Stomach (tissue), 4 donors: ENCODE data around the gene XRCC2.

Experiments used
- POLR2A ChIP-seq, 4 donors: fragments of 450-650 bp; IDR thresholded peaks; one replicate each; pipeline ENCODE4 v1.6.1; 2016; ENCODE audit warnings: antibody characterized with exemption in 4 of 4, control low read depth in 2 of 4, mild to moderate bottlenecking in 1 of 4, moderate library complexity in 1 of 4
- POLR2AphosphoS5 ChIP-seq, 3 donors: sonication (generic); formaldehyde crosslinking; IDR thresholded peaks; one replicate each; pipeline ENCODE4 v1.6.1; 2016; ENCODE audit warnings: antibody characterized with exemption in 3 of 3
- TF ChIP-seq, protein P1 (sequence below), 7 experiments: fragments of 450-650 bp in 4 of 7; fragments of 200-600 bp in 3 of 7; sonication (generic) in 3 of 7; IDR thresholded peaks; one replicate each; pipeline ENCODE4 v1.5.1; 2016 to 2019; ENCODE audit warnings: antibody characterized with exemption in 7 of 7, control low read depth in 2 of 7, mild to moderate bottlenecking in 1 of 7

DNA sequence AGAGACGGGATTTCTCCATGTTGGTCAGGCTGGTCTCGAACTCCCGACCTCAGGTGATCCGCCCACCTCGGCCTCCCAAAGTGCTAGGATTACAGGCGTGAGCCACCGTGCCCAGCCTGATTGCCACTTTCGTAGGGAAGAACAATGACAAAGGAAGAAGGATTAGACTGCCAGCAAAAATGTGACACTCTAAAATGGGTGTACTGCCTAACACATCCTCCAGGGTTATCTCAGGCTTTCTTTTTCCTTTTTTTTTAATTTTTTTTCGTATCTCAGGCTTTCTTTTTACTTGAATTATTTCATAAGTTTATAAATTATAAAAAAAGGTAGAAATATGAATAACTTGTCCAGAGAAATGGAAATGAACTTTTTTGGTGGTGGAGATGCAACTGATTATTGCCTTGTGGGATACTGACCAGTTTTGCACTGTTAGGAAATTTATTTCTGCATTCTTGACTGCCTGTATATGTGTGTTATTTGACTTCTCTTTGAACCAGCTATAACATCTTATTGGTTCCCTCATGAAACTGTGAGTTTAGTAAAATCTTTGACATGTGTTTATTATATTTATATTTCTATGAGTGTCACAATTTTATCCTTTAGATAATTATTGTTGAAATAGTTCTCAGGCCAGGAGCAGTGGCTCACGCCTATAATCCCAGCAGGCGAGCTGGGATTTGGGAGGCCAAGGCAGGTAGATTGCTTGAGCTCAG is 56.8 kb downstream of the XRCC2 start:
- TF ChIP-seq, protein P1, sequence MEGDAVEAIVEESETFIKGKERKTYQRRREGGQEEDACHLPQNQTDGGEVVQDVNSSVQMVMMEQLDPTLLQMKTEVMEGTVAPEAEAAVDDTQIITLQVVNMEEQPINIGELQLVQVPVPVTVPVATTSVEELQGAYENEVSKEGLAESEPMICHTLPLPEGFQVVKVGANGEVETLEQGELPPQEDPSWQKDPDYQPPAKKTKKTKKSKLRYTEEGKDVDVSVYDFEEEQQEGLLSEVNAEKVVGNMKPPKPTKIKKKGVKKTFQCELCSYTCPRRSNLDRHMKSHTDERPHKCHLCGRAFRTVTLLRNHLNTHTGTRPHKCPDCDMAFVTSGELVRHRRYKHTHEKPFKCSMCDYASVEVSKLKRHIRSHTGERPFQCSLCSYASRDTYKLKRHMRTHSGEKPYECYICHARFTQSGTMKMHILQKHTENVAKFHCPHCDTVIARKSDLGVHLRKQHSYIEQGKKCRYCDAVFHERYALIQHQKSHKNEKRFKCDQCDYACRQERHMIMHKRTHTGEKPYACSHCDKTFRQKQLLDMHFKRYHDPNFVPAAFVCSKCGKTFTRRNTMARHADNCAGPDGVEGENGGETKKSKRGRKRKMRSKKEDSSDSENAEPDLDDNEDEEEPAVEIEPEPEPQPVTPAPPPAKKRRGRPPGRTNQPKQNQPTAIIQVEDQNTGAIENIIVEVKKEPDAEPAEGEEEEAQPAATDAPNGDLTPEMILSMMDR (IDR thresholded peaks at IDR 0.05): no peak
- no peak for TF ChIP-seq POLR2A (IDR thresholded peaks at IDR 0.05)
- TF ChIP-seq POLR2AphosphoS5 (IDR thresholded peaks at IDR 0.05): no peak
